GM23248 (cell line): ENCODE data around the gene ADARB1. TPM values are rescaled to one million over a fixed set of nuclear protein-coding genes. Genes with fewer than 3 reads are reported as not detected.

ENCODE experiments used
- DNase-seq: peaks from one replicate; pipeline ENCODE4 v3.0.0-alpha.2; 2015
- H2AFZ ChIP-seq: fragments of 200-600 bp; sonication (generic); 2 replicates; pipeline ENCODE4 v1.6.1; 2016; ENCODE audit warnings: antibody characterized with exemption
- H3F3A ChIP-seq: fragments of 200-600 bp; sonication (generic); 2 replicates; pipeline ENCODE4 v1.6.1; 2016; ENCODE audit warnings: mild to moderate bottlenecking, antibody characterized with exemption, mixed run types; ENCODE audit not compliant: insufficient read depth
- H3K27ac ChIP-seq: fragments of 200-600 bp; sonication (generic); 2 replicates; pipeline ENCODE4 v1.5.1; 2016; ENCODE audit warnings: mild to moderate bottlenecking
- H3K27me3 ChIP-seq: fragments of 200-600 bp; sonication (generic); replicated peaks from 2 replicates; pipeline ENCODE4 v1.6.1; 2016; ENCODE audit warnings: mild to moderate bottlenecking; ENCODE audit not compliant: insufficient read depth
- H3K36me3 ChIP-seq: fragments of 200-600 bp; sonication (generic); 2 replicates; pipeline ENCODE4 v1.6.1; 2016; ENCODE audit warnings: low read depth, mild to moderate bottlenecking
- H3K4me1 ChIP-seq: fragments of 200-600 bp; sonication (generic); 2 replicates; pipeline ENCODE4 v1.6.1; 2016; ENCODE audit warnings: mild to moderate bottlenecking; ENCODE audit not compliant: insufficient read depth
- H3K4me2 ChIP-seq: fragments of 200-600 bp; sonication (generic); one replicate; pipeline ENCODE4 v1.6.1; 2016; ENCODE audit warnings: mild to moderate bottlenecking; ENCODE audit not compliant: unreplicated experiment
- H3K4me3 ChIP-seq: fragments of 200-600 bp; sonication (generic); 2 replicates; pipeline ENCODE4 v1.5.1; 2016; ENCODE audit warnings: mild to moderate bottlenecking
- H3K79me2 ChIP-seq: fragments of 200-600 bp; sonication (generic); 2 replicates; pipeline ENCODE4 v1.6.1; 2016; ENCODE audit warnings: mild to moderate bottlenecking; ENCODE audit not compliant: insufficient read depth
- H3K9ac ChIP-seq: fragments of 200-600 bp; sonication (generic); 2 replicates; pipeline ENCODE4 v1.6.1; 2016; ENCODE audit warnings: mild to moderate bottlenecking
- H3K9me2 ChIP-seq: fragments of 200-600 bp; sonication (generic); 2 replicates; pipeline ENCODE4 v1.6.1; 2016; ENCODE audit warnings: mixed run types, mild to moderate bottlenecking, moderate library complexity; ENCODE audit not compliant: insufficient read depth
- H3K9me3 ChIP-seq: fragments of 200-600 bp; sonication (generic); one replicate; pipeline ENCODE4 v1.6.1; 2017; ENCODE audit warnings: low read depth
- H4K20me1 ChIP-seq: fragments of 200-600 bp; sonication (generic); 2 replicates; pipeline ENCODE4 v1.6.0; 2016; ENCODE audit not compliant: insufficient read depth
- EZH2 ChIP-seq: fragments of 200-600 bp; sonication (generic); IDR thresholded peaks from 2 replicates; pipeline ENCODE4 v1.6.1; 2018; ENCODE audit warnings: antibody characterized with exemption, mild to moderate bottlenecking; ENCODE audit not compliant: insufficient read depth, poor library complexity, severe bottlenecking
- EZH2phosphoT487 ChIP-seq: fragments of 200-600 bp; sonication (generic); IDR thresholded peaks from 2 replicates; pipeline ENCODE4 v1.6.1; 2018; ENCODE audit warnings: antibody characterized with exemption, moderate library complexity, mild to moderate bottlenecking, low read depth; ENCODE audit not compliant: insufficient read depth
- WGBS, 2 experiments: methylation state at CpG; one replicate each; pipeline ENCODE4 v1.1.6; 2015 to 2017; ENCODE audit warnings: low lambda C conversion rate in 2 of 2, low coverage in 1 of 2; ENCODE audit errors: missing lambda C conversion rate in 2 of 2; 5-methylcytosine and 5-hydroxymethylcytosine counted together
- in situ Hi-C: fragments of 300-500 bp; cut with MboI; formaldehyde crosslinking; loops from 2 replicates; pipeline ENCODE4 v1.15.0; 2020
- polyA plus RNA-seq: library from polyadenylated mRNA; unstranded; fragments of >200 nt; fragmentation: Nextera tagmentation; extraction: Ambion mirVana; gene quantifications from 2 replicates; pipeline ENCODE4 v1.2.1, GENCODE V29; 2016
- total RNA-seq: library from RNA; depleted of rRNA; stranded (reverse); fragments of >200 nt; shearing (Covaris generic); gene quantifications from 2 replicates; pipeline ENCODE4 v1.2.3, GENCODE V29; 2014

ADARB1 gene
- total and polyA plus RNA-seq, 2 experiments from 2014 or later: 16.3 to 17.4 TPM

- no peaks in the 10 kb centered on the region for H3K79me2 ChIP-seq
- H2AFZ ChIP-seq: no peak overlapping the region
- H3K27me3 ChIP-seq: peaks cover 16% of the 10 kb centered on the region; the same call in 1 of the 2 replicates
- H3K27ac ChIP-seq: no peak overlapping the region
- H3K4me1 ChIP-seq: peaks cover 1% of the 10 kb centered on the region; the same call in 1 of the 2 replicates
- DNase-seq: no peak
- H3K36me3 ChIP-seq: 0 out of 2 replicates have a peak, but pooled peaks cover 2% of the 10 kb centered on the region
- H3K9me2 ChIP-seq: no peaks in the 10 kb centered on the region
- H3K4me2 ChIP-seq: no peak overlapping the region
- H3K9ac ChIP-seq: no peak overlapping the region
- H3F3A ChIP-seq: no peaks in the 10 kb centered on the region
- no peaks in the 10 kb centered on the region for H3K9me3 ChIP-seq
- 55 to 60% methylated on average over 19 of the region's 19 CpGs for WGBS, 2 experiments
- H4K20me1 ChIP-seq: no peaks in the 10 kb centered on the region
- in situ Hi-C loops: no loop called here
- H3K4me3 ChIP-seq: no peak overlapping the region
- TF ChIP-seq EZH2 (no peak), EZH2phosphoT487 (no peak)
Observed at GRCh38 chr21:45258466-45258865, 184.1 kb downstream of the ADARB1 start.

- DNase-seq: no peak
- WGBS, 2 experiments: 59% methylated on average over 17 of the region's 17 CpGs
- Histone ChIP-seq H3K27me3 (peaks cover 15% of the 10 kb centered on the region; the same call in 1 of the 2 replicates), H3F3A (no peaks in the 10 kb centered on the region), H3K79me2 (no peaks in the 10 kb centered on the region), H3K27ac (no peak overlapping the region), H3K4me1 (no peaks in the 10 kb centered on the region), H3K36me3 (peaks cover 11% of the 10 kb centered on the region), H4K20me1 (no peaks in the 10 kb centered on the region), H3K4me3 (no peak overlapping the region), H3K9me2 (no peaks in the 10 kb centered on the region), H3K9me3 (no peaks in the 10 kb centered on the region), H3K4me2 (no peak overlapping the region), H2AFZ (no peak overlapping the region), H3K9ac (no peak overlapping the region)
- in situ Hi-C loops: no loop called here
- no peak for TF ChIP-seq EZH2phosphoT487
- no peak for TF ChIP-seq EZH2
Observed at GRCh38 chr21:45259206-45259840, 184.9 kb downstream of the ADARB1 start.

GRCh38 chr21:45260191-45260825, 185.9 kb downstream of the ADARB1 start:
- no peaks in the 10 kb centered on the region for H4K20me1 ChIP-seq
- H3K4me2 ChIP-seq: no peak overlapping the region
- no peaks in the 10 kb centered on the region for H3K79me2 ChIP-seq
- H3F3A ChIP-seq: no peaks in the 10 kb centered on the region
- no peaks in the 10 kb centered on the region for H3K4me1 ChIP-seq
- 75 to 80% methylated on average over 5 of the region's 5 CpGs for WGBS, 2 experiments
- no peaks in the 10 kb centered on the region for H3K9me2 ChIP-seq
- no peak overlapping the region for H3K4me3 ChIP-seq
- no peaks in the 10 kb centered on the region for H3K9me3 ChIP-seq
- in situ Hi-C loops: no loop called here
- H3K36me3 ChIP-seq: peaks cover 11% of the 10 kb centered on the region
- H3K27ac ChIP-seq: no peak overlapping the region
- 0 out of 2 replicates have a peak, but pooled peaks cover 11% of the 10 kb centered on the region for H3K27me3 ChIP-seq
- H3K9ac ChIP-seq: no peak overlapping the region
- H2AFZ ChIP-seq: no peak overlapping the region
- no peak for DNase-seq
- no peak for TF ChIP-seq EZH2
- no peak for TF ChIP-seq EZH2phosphoT487

- no peaks in the 10 kb centered on the region for H3K9me2 ChIP-seq
- no peaks in the 10 kb centered on the region for H3K4me1 ChIP-seq
- WGBS, 2 experiments: 89% methylated on average over 10 of the region's 10 CpGs
- no peaks in the 10 kb centered on the region for H3K79me2 ChIP-seq
- in situ Hi-C loops: no loop called here
- no peaks in the 10 kb centered on the region for H3F3A ChIP-seq
- TF ChIP-seq EZH2phosphoT487: no peak
- H3K4me3 ChIP-seq: no peak overlapping the region
- H3K4me2 ChIP-seq: no peak overlapping the region
- DNase-seq: no peak
- H2AFZ ChIP-seq: no peak overlapping the region
- H3K27ac ChIP-seq: no peak overlapping the region
- no peaks in the 10 kb centered on the region for H4K20me1 ChIP-seq
- H3K9me3 ChIP-seq: no peaks in the 10 kb centered on the region
- H3K27me3 ChIP-seq: 0 out of 2 replicates have a peak, but pooled peaks cover 11% of the 10 kb centered on the region
- H3K9ac ChIP-seq: no peak overlapping the region
- peaks cover 11% of the 10 kb centered on the region for H3K36me3 ChIP-seq
Observed at GRCh38 chr21:45261093-45261492, 186.7 kb downstream of the ADARB1 start.
